G401.6 (cell line): ENCODE results near the gene CSNK2A1.
"Not testable (repeated sequence)": the region's sequence is repeated elsewhere in the genome, so short reads cannot be mapped to it uniquely, and the experiment has no call there.

Experiments
- FAIRE-seq: peaks from 2 replicates; lab custom pipeline; 2012; peaks lifted over from hg19 to GRCh38; lab: Jason Lieb, UNC

Gene CSNK2A1

GRCh38 chr20:543369-544152, at the start of gene CSNK2A1:
TSS of gene CSNK2A1 (minus strand) at chr20:543790. CDS start at chr20:508551, 35,239 bp downstream.
- FAIRE-seq, result peak; percentile 93

GRCh38 chr20:592506-592905, 48.9 kb upstream of the CSNK2A1 start:
- no peak for FAIRE-seq

GRCh38 chr20:591941-592340, 48.4 kb upstream of the CSNK2A1 start:
- FAIRE-seq, result no peak

- no peak for FAIRE-seq
Observed at GRCh38 chr20:588932-589672, 45.5 kb upstream of the CSNK2A1 start.

- no peak for FAIRE-seq
Observed at GRCh38 chr20:588476-588875, 44.9 kb upstream of the CSNK2A1 start.

- no peak for FAIRE-seq
Observed at GRCh38 chr20:584971-585301, 41.3 kb upstream of the CSNK2A1 start.

GRCh38 chr20:584161-584970, 40.8 kb upstream of the CSNK2A1 start:
- FAIRE-seq, result no peak

- FAIRE-seq, result no peak
Observed at GRCh38 chr20:582204-582603, 38.6 kb upstream of the CSNK2A1 start.

GRCh38 chr20:578940-579690, 35.5 kb upstream of the CSNK2A1 start:
- FAIRE-seq, result not testable (repeated sequence)

GRCh38 chr20:577167-577791, 33.7 kb upstream of the CSNK2A1 start:
- FAIRE-seq, result no peak

GRCh38 chr20:576156-576555, 32.6 kb upstream of the CSNK2A1 start:
- no peak for FAIRE-seq

- no peak for FAIRE-seq
Observed at GRCh38 chr20:575230-575629, 31.6 kb upstream of the CSNK2A1 start.

- FAIRE-seq, result no peak
Observed at GRCh38 chr20:574297-574942, 30.8 kb upstream of the CSNK2A1 start.

GRCh38 chr20:573414-574296, 30.1 kb upstream of the CSNK2A1 start:
- no peak for FAIRE-seq

- no peak for FAIRE-seq
Observed at GRCh38 chr20:572727-573126, 29.1 kb upstream of the CSNK2A1 start.

- FAIRE-seq, result no peak
Observed at GRCh38 chr20:571754-572441, 28.3 kb upstream of the CSNK2A1 start.

GRCh38 chr20:568673-569415, 25.3 kb upstream of the CSNK2A1 start:
- no peak for FAIRE-seq

- no peak for FAIRE-seq
Observed at GRCh38 chr20:568097-568652, 24.6 kb upstream of the CSNK2A1 start.
